A549 (cell line): ENCODE measurements around the gene COL13A1.

ENCODE experiments used
- BCL3 ChIP-seq: fragments of >200 bp; sonication (Bioruptor Twin); formaldehyde crosslinking; IDR thresholded peaks from 3 replicates; pipeline ENCODE4 v1.6.1; 2016
- CEBPB ChIP-seq, 2 experiments: fragments of >200 bp in 1 of 2; sonication (Bioruptor Twin) in 1 of 2; formaldehyde crosslinking in 1 of 2; IDR thresholded peaks; 2 replicates each; pipeline ENCODE4 v1.6.1; 2012 to 2016
- EP300 ChIP-seq, 2 experiments: fragments of >200 bp; sonication (Bioruptor Twin); formaldehyde crosslinking; IDR thresholded peaks; 2 replicates in 1 of 2; 3 replicates in 1 of 2; pipeline ENCODE4 v1.6.1; 2016 to 2017
- HDAC2 ChIP-seq: fragments of 200-600 bp; sonication (generic); IDR thresholded peaks from 2 replicates; pipeline ENCODE4 v1.6.1; 2016
- MAFK ChIP-seq: fragments of 450-650 bp; IDR thresholded peaks from 2 replicates; pipeline ENCODE4 v1.6.1; 2014; ENCODE audit not compliant: partially characterized antibody
- NFE2L2 ChIP-seq: fragments of 150-350 bp; conservative IDR thresholded peaks from 2 replicates; pipeline ENCODE4 v1.6.1; 2014; ENCODE audit warnings: low read length
- POLR2A ChIP-seq: IDR thresholded peaks from 2 replicates; pipeline ENCODE4 v1.6.1; 2012; ENCODE audit warnings: mild to moderate bottlenecking, low read length
- ZSCAN20 ChIP-seq: fragments of 250-450 bp; sonication (Bioruptor Pico); IDR thresholded peaks from 2 replicates; pipeline ENCODE4 v1.8.0; 2022; ENCODE audit warnings: mild to moderate bottlenecking, moderate library complexity
- TF ChIP-seq, protein P1 (sequence below): fragments of >200 bp; sonication (Bioruptor Twin); formaldehyde crosslinking; IDR thresholded peaks from 3 replicates; pipeline ENCODE4 v1.5.1; 2016
- TF ChIP-seq, protein P2 (sequence below): fragments of 450-650 bp; IDR thresholded peaks from 2 replicates; pipeline ENCODE4 v1.6.1; 2014; ENCODE audit warnings: antibody characterized with exemption

- TF ChIP-seq ZSCAN20 (no peak), BCL3 (no peak), CEBPB (IDR thresholded peaks at IDR 0.05) (no peak), POLR2A (no peak), MAFK (no peak), EP300 (IDR thresholded peaks at IDR 0.05) (no peak), HDAC2 (no peak), NFE2L2 (no peak)
- TF ChIP-seq, protein P1, sequence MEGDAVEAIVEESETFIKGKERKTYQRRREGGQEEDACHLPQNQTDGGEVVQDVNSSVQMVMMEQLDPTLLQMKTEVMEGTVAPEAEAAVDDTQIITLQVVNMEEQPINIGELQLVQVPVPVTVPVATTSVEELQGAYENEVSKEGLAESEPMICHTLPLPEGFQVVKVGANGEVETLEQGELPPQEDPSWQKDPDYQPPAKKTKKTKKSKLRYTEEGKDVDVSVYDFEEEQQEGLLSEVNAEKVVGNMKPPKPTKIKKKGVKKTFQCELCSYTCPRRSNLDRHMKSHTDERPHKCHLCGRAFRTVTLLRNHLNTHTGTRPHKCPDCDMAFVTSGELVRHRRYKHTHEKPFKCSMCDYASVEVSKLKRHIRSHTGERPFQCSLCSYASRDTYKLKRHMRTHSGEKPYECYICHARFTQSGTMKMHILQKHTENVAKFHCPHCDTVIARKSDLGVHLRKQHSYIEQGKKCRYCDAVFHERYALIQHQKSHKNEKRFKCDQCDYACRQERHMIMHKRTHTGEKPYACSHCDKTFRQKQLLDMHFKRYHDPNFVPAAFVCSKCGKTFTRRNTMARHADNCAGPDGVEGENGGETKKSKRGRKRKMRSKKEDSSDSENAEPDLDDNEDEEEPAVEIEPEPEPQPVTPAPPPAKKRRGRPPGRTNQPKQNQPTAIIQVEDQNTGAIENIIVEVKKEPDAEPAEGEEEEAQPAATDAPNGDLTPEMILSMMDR, result no peak
- TF ChIP-seq, protein P2, sequence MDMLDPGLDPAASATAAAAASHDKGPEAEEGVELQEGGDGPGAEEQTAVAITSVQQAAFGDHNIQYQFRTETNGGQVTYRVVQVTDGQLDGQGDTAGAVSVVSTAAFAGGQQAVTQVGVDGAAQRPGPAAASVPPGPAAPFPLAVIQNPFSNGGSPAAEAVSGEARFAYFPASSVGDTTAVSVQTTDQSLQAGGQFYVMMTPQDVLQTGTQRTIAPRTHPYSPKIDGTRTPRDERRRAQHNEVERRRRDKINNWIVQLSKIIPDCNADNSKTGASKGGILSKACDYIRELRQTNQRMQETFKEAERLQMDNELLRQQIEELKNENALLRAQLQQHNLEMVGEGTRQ, result no peak
Observed at GRCh38 chr10:69791812-69792211, 9.9 kb upstream of the COL13A1 start.
